HL-60 (cell line): ENCODE data around the gene MS4A10.

Source experiments
- CTCF ChIP-seq: IDR thresholded peaks from one replicate; pipeline ENCODE4 v1.5.1; 2011; ENCODE audit warnings: low read length, control low read depth, inconsistent platforms; ENCODE audit not compliant: insufficient read depth
- GABPA ChIP-seq: IDR thresholded peaks from 2 replicates; pipeline ENCODE4 v1.6.1; 2012; ENCODE audit warnings: low read depth
- REST ChIP-seq: IDR thresholded peaks from 2 replicates; pipeline ENCODE4 v1.6.1; 2012; ENCODE audit warnings: low read depth; ENCODE audit not compliant: insufficient replicate concordance
- SPI1 ChIP-seq: IDR thresholded peaks from 2 replicates; pipeline ENCODE4 v1.6.1; 2012; ENCODE audit warnings: low read depth, mild to moderate bottlenecking, borderline replicate concordance

- TF ChIP-seq CTCF = no peak
- TF ChIP-seq GABPA = no peak
- no peak for TF ChIP-seq REST
- TF ChIP-seq SPI1 = no peak
Measured at GRCh38 chr11:60801194-60801593, 16.1 kb downstream of the MS4A10 start.
